Kidney epithelial cell (primary cell): ENCODE data around the gene AGMO. TPM values are rescaled to one million over a fixed set of nuclear protein-coding genes. Genes with fewer than 3 reads are reported as not detected.

Experiments used
- DNase-seq: peaks from one replicate; pipeline ENCODE4 v3.0.0-alpha.2; 2010; ENCODE audit warnings: low read depth
- H3K27me3 ChIP-seq: 2 replicates; pipeline ENCODE4 v1.6.0; 2011; ENCODE audit warnings: low read length; ENCODE audit not compliant: control insufficient read depth, insufficient read depth
- H3K36me3 ChIP-seq: 2 replicates; pipeline ENCODE4 v1.5.1; 2011; ENCODE audit warnings: low read length; ENCODE audit not compliant: control insufficient read depth, insufficient read depth
- H3K4me3 ChIP-seq: 2 replicates; pipeline ENCODE4 v1.5.1; 2011; ENCODE audit warnings: low read depth, mild to moderate bottlenecking, control low read depth, low read length
- total RNA-seq: library from RNA; depleted of rRNA; stranded (reverse); fragments of >200 nt; gene quantifications from 2 replicates; pipeline ENCODE4 v1.2.3, GENCODE V29; 2015
- TF ChIP-seq, protein P1 (sequence below): IDR thresholded peaks from 2 replicates; pipeline ENCODE4 v1.5.1; 2011; ENCODE audit warnings: mild to moderate bottlenecking, moderate library complexity, low read length, control low read depth, inconsistent platforms; ENCODE audit not compliant: insufficient read depth, poor library complexity, severe bottlenecking

The AGMO gene
- total RNA-seq, 1 donor from 2014 or later: 0.04 TPM

DNA sequence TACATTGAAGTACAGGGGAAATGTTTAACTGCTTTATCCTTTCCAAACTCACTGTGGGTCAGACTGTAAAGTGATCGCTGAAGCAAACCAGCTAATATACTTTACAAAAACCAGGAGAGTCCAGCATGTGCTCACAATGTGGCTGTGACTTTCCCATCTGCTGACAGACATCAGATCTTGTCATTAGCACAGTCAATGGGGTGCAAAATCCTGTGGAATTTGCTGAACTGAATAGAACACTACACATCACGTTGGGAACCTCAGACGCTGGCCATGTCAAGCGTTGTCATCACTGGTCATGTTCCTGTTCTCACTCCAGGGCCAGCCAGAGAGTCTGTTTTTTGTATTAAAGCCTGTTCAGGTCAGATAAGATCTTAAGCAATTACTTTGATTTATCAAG, 83.4 kb downstream of the AGMO start:
- no peak overlapping the region for H3K4me3 ChIP-seq
- no peaks in the 10 kb centered on the region for H3K36me3 ChIP-seq
- DNase-seq: no peak
- TF ChIP-seq, protein P1, sequence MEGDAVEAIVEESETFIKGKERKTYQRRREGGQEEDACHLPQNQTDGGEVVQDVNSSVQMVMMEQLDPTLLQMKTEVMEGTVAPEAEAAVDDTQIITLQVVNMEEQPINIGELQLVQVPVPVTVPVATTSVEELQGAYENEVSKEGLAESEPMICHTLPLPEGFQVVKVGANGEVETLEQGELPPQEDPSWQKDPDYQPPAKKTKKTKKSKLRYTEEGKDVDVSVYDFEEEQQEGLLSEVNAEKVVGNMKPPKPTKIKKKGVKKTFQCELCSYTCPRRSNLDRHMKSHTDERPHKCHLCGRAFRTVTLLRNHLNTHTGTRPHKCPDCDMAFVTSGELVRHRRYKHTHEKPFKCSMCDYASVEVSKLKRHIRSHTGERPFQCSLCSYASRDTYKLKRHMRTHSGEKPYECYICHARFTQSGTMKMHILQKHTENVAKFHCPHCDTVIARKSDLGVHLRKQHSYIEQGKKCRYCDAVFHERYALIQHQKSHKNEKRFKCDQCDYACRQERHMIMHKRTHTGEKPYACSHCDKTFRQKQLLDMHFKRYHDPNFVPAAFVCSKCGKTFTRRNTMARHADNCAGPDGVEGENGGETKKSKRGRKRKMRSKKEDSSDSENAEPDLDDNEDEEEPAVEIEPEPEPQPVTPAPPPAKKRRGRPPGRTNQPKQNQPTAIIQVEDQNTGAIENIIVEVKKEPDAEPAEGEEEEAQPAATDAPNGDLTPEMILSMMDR: no peak
- no peaks in the 10 kb centered on the region for H3K27me3 ChIP-seq

DNA sequence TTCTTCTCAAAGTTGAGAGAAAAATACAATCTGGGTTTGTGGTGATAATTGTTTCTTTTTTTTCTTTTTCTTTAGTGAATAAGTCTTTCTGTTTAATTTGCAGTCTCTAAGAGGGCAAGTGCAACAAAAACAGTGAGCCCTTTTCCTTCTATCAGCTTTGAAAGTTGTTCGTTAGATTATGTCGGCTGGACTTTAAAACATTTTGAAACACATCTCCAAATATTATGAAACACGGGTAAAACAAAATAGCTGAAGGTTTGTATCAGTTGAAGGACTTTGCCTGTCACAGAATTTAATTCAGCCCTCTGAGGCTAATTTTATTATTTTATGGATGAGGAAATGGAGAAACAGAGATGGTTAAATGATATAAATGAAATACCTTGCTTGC, 85.3 kb downstream of the AGMO start:
- no peak overlapping the region for H3K4me3 ChIP-seq
- H3K27me3 ChIP-seq: no peaks in the 10 kb centered on the region
- TF ChIP-seq, protein P1: no peak
- no peak for DNase-seq
- H3K36me3 ChIP-seq: no peaks in the 10 kb centered on the region

DNA sequence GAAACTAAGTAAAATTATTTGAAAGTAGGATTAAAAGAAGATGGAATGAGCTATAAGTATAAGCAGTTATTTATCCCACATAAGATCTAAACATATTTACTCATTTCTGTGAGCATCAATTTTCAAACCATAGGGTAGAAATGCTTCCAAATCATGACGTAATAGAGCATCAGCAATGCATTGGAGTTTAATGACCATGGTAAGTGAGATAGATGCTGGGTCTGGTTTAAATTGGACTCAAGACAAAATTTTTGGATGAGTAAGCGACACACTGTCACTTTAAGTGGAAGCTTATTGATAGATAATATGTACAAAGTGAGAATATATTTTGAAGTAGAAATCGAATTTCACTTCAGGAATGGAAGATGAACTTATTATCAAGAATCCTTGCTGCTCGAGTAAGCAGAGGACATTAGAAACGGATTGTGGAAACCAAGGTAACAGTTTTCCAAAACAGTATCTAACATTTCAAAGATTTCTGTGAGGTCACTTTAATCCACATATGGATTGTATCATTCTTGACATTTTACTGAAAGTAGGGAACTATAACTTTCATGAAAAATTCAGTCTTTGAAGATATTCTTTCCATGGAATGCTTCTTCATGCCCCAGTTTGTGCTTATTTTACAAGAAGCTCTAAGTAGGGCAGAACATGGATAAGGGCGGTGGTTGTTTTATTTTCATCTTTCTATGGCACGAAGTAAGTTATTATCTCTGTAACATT, 85.8 kb downstream of the AGMO start:
- Histone ChIP-seq H3K4me3 (no peak overlapping the region), H3K36me3 (no peaks in the 10 kb centered on the region), H3K27me3 (no peaks in the 10 kb centered on the region)
- TF ChIP-seq, protein P1: no peak
- no peak for DNase-seq

DNA sequence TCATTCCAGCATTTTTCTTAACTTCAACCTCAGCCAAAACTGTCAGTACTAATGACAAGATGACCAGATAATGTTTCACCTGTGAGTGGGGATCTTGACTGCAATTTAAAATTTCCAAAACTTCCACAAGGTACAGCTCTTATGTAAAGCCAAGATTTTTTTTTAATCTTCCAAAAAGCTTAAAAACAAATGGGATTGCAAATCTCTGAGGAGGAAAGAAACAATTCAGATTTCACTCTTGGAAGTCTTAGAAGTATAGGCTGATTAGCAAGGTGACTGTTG, 90.2 kb downstream of the AGMO start:
- Histone ChIP-seq H3K4me3 (no peak overlapping the region), H3K27me3 (no peaks in the 10 kb centered on the region), H3K36me3 (no peaks in the 10 kb centered on the region)
- no peak for DNase-seq
- TF ChIP-seq, protein P1: no peak

DNA sequence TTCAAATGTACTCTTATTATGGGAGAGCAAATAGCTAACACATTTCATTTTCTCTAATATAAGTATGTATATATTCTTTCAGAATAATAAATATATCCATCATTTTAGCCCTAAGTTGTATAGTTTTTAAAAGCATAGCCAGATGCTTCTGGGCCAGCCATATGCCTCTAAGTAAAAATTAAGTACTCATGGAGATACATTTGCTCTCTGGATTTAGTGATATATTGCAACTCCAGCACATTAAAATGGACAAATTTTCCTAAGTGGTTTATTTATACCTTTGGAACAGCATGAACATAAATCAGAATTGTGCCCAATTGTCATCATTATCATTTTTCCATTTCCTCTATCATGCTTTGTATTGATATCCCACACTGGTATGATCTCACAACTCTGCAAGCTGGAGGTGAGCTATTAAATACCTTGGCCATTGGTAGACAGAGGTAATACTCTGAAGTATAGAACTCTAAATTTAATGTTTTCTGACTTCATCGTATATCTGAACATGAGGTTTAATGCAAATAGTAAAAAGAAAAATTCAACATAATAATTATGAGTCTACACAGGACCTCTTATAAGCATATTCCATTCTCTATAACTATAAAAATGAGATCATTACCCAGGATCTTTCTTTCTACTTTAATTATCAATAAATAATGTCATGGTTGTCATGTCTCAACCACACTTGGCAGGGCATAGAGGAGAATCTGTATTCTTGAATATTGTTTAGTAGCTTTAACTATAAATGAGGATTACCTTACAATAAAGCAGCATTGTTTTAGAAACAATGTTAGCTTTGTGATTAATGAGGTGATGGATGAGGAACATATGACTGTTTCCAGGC, 90.8 kb downstream of the AGMO start:
- DNase-seq: no peak
- Histone ChIP-seq H3K27me3 (no peaks in the 10 kb centered on the region), H3K36me3 (no peaks in the 10 kb centered on the region), H3K4me3 (no peak overlapping the region)
- TF ChIP-seq, protein P1: no peak
